Fibroblast of villous mesenchyme (primary cell): ENCODE data around the gene CHGA. TPM values are rescaled to one million over a fixed set of nuclear protein-coding genes. Genes with fewer than 3 reads are reported as not detected.

Source experiments
- DNase-seq: peaks from one replicate; pipeline ENCODE4 v3.0.0-alpha.2; 2010; ENCODE audit warnings: low read depth
- H3K4me3 ChIP-seq: 2 replicates; pipeline ENCODE4 v1.5.1; 2011; ENCODE audit warnings: low read depth, mild to moderate bottlenecking, low read length
- CTCF ChIP-seq: IDR thresholded peaks from 2 replicates; pipeline ENCODE4 v1.5.1; 2012; ENCODE audit warnings: low read depth, mild to moderate bottlenecking, low read length; ENCODE audit not compliant: insufficient read depth
- total RNA-seq: library from RNA; depleted of rRNA; stranded (reverse); fragments of >200 nt; gene quantifications from 2 replicates; pipeline ENCODE4 v1.2.3, GENCODE V29; 2012

The CHGA gene
- total RNA-seq, 1 donor: not detected

- TF ChIP-seq CTCF: no peak
- no peak for DNase-seq
- no peak overlapping the region for H3K4me3 ChIP-seq
Measured at GRCh38 chr14:92960706-92961566, 38.0 kb downstream of the CHGA start.

DNA sequence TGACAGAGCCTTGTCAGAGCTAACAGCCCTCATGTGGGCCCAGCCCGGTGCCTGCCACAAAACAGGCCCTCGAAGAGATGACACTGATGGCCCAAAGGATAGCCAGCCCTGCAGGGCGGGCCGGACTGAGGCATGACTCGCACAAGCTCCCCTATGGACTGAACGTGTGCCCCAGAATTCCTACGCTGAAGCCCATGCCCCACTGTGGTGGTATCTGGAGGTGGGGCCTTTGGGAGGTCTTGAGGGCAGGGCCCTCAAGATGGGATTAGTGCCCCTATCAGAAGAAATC, 38.6 kb downstream of the CHGA start:
- no peak for DNase-seq
- TF ChIP-seq CTCF: no peak
- H3K4me3 ChIP-seq: no peak overlapping the region

- H3K4me3 ChIP-seq: no peak overlapping the region
- no peak for TF ChIP-seq CTCF
- DNase-seq: no peak
Measured at GRCh38 chr14:92962031-92962830, 39.3 kb downstream of the CHGA start.

- no peak for TF ChIP-seq CTCF
- H3K4me3 ChIP-seq: no peak overlapping the region
- no peak for DNase-seq
Measured at GRCh38 chr14:92962831-92963095, 39.8 kb downstream of the CHGA start.

- H3K4me3 ChIP-seq: no peak overlapping the region
- TF ChIP-seq CTCF: no peak
- DNase-seq: no peak
Measured at GRCh38 chr14:92963301-92964123, 40.6 kb downstream of the CHGA start.

DNA sequence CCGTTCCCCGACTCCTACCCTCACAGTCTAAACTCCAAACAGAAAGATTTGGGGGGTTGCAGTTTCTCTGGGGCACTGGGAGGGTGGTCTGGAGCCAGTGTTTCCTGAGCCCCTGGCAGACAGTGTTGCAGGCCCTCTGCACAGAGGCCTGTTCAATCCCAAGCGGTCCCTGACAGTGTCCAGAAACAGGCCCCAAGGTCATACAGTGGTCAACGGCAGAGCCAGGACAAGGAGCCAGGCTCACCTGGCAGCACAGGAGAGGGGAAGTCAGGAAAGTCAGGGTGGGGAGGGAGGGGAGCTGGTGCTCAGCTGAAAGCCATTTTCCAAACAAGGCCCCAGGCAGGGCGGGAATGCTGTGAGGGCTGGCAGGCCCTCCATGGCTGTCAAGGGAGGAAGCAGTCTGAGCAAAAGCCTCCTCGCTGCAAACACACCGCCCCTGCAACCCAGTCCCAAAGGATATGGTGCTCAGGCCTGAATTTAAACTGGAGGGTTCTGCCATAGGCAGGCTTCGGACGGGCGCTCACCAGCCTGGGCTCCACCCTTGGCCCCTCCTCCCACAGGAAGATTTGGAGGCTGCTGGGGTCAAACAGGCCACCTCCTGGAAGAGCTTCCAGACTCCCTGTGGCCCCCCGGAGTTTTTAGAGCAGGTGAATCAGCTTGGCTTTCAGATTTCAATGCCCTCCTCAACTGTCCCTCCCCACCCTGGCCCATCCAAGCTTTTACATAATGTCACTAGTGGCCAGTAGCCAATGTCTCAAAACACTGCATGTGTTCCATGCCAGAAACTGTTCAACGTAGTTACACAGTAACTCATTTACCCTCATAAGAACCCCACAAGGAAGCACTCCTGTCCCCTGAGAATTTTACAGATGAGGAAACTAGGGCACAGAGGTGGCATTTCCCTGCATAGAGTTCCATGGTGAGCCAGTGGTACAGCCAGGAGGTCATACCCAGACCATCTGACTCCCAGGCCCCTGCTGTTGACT, 41.5 kb downstream of the CHGA start:
- TF ChIP-seq CTCF: no peak
- DNase-seq: no peak
- H3K4me3 ChIP-seq: no peak overlapping the region
